ENCODE data around the gene DDX11.
"Not testable (repeated sequence)": the region's sequence is repeated elsewhere in the genome, so short reads cannot be mapped to it uniquely, and the experiment has no call there.

DDX11 gene

GRCh38 chr12:31070971-31071740 is 2.5 kb upstream of the DDX11 start:
- not testable (repeated sequence) for DNase-seq

GRCh38 chr12:31072962-31073361 is 698 bp upstream of the DDX11 start:
- peak; percentile 39 for DNase-seq

- DNase-seq = peak; percentile 46
These were observed 744 bp downstream of the DDX11 start for GRCh38 chr12:31074333-31074874.

GRCh38 chr12:31076150-31076549 is 2.5 kb downstream of the DDX11 start:
- not testable (repeated sequence) for DNase-seq

GRCh38 chr12:31077095-31077494 is 3.4 kb downstream of the DDX11 start:
- not testable (repeated sequence) for DNase-seq

GRCh38 chr12:31077998-31078397 is 4.3 kb downstream of the DDX11 start:
- DNase-seq = not testable (repeated sequence)

GRCh38 chr12:31079421-31079820 is 5.8 kb downstream of the DDX11 start:
- DNase-seq = not testable (repeated sequence)

- DNase-seq = not testable (repeated sequence)
These were observed 6.6 kb downstream of the DDX11 start for GRCh38 chr12:31080221-31080620.

GRCh38 chr12:31081274-31081673 is 7.6 kb downstream of the DDX11 start:
- DNase-seq = not testable (repeated sequence)

- not testable (repeated sequence) for DNase-seq
These were observed 10.6 kb downstream of the DDX11 start for GRCh38 chr12:31084241-31084640.

- DNase-seq = not testable (repeated sequence)
These were observed 12.4 kb downstream of the DDX11 start for GRCh38 chr12:31086032-31086431.

- not testable (repeated sequence) for DNase-seq
These were observed 13.8 kb downstream of the DDX11 start for GRCh38 chr12:31087486-31087885.

- DNase-seq = not testable (repeated sequence)
These were observed 14.3 kb downstream of the DDX11 start for GRCh38 chr12:31087956-31088355.

GRCh38 chr12:31089072-31089471 is 15.4 kb downstream of the DDX11 start:
- no peak for DNase-seq

- DNase-seq = not testable (repeated sequence)
These were observed 18.0 kb downstream of the DDX11 start for GRCh38 chr12:31091629-31092028.

GRCh38 chr12:31092718-31093117 is 19.1 kb downstream of the DDX11 start:
- not testable (repeated sequence) for DNase-seq

- DNase-seq = not testable (repeated sequence)
These were observed 21.6 kb downstream of the DDX11 start for GRCh38 chr12:31095080-31095860.

GRCh38 chr12:31096251-31097065 is 22.8 kb downstream of the DDX11 start:
- DNase-seq = not testable (repeated sequence)

- DNase-seq = not testable (repeated sequence)
These were observed 24.2 kb downstream of the DDX11 start for GRCh38 chr12:31097819-31098218.

GRCh38 chr12:31098363-31098762 is 24.7 kb downstream of the DDX11 start:
- not testable (repeated sequence) for DNase-seq

GRCh38 chr12:31098771-31099170 is 25.1 kb downstream of the DDX11 start:
- not testable (repeated sequence) for DNase-seq

- not testable (repeated sequence) for DNase-seq
These were observed 25.8 kb downstream of the DDX11 start for GRCh38 chr12:31099434-31099833.
